GM18519 (cell line): ENCODE measurements around the gene PSMB5.

Experiments used
- ATAC-seq: cut with Tn5 transposase; IDR thresholded peaks from one replicate; pipeline ENCODE4 v1.9.1; 2021; ENCODE audit warnings: mild to moderate bottlenecking, moderate library complexity; ENCODE audit not compliant: unreplicated experiment, low FRiP score

The PSMB5 gene

DNA sequence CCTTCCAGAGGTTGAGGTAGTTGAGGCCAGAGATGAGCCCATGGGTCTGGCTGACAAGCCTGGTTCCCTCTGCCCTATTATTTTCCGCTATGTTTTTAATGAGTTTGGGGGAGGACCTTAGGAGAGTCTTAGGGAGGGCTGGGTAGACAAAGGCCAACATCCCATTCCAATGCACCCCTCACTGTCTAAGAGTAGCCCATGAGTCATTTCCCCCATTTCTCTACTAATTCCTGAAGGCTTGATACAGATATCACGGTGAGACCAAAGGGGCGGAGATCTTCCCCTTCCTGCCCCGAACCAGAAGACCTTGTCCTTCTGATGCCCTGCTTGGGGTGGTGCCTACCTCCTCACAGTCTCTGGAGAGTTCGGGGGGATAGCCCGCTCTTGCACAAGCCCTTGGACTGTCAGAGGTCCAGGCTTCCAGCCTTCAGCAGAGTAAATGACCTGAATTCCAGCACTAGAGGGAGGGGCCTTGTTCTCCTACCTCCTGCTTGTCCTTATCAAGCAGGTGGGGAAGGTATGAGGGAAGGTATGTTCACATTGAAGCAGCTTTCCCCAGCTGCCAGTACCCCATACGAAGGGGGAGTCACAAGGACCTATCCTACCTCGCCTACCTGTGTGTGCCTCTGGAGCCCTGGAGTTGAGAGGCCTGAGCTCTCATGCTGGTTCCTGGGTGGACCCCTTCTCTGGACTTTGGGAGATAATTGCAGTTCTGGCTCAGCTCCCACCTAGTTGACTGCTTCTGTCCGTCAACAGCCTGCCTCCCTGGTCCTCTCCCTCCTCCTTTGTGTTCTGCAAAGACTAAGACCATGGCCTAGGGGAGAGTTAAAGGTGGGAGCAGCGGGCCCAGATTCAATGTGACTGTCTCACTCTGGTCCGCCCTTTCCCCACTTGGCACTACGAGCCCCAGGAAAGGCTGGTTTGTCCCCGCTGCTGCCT is 11.0 kb upstream of the PSMB5 start:
- no peak for ATAC-seq

DNA sequence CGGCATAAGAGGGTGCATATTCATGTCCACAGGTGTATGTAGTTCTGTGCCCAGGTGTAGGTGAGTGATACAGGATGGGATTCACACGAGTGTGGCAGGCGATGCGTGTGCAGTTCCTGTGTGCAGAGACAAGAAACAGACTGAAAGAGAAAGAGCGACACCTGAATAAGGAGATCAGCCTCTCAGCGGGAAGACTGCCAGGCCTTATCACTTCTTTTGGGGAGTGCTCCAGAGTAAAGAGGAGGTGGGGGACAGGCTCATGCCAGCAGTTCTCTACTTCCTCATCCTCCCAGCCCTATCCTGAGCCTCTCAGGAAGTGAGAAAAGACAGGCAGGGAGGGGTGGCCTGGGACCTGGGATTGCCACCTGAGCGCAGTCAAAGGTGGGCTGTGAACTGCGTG is 10.1 kb upstream of the PSMB5 start:
- no peak for ATAC-seq

DNA sequence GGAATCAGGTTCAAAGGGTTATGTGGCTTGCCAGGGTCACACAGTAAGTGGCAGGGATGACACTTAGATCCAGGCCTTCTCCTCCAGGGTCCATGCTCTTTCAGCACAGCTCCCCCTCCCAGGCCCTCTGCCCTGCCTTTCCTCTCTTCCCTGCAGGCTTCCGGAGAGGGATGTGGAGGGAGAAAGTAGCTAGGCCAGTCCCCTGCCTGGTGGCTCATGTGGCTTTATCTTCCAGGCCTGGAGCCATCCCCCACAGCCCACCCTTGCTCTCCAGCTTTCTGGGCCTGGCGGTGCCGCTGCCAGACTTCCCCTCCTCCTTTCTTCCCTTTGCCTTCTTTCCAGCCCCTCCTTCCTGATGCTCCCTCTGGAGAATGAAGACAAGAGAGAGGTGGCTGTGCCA is 9.1 kb upstream of the PSMB5 start:
- no peak for ATAC-seq

DNA sequence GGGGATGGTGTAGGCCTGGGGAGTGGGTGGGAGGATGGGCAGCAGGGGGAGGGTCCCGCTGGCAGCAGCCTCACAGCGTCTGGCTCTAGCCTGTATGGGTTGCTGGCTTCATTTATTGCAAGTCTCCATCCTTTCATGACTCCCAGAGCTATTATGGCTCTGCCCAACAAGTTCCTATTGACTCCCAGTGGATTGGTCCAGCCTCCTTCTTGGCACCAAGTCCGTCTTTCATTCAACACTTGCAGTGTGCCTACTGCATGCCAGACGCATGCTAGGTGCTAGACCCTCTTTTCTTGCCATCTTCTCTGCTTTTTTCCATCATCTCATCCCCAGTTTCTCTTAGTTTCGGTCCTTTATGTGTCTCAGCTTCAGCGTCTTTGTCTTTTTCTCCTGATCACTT is 8.4 kb upstream of the PSMB5 start:
- ATAC-seq: no peak

DNA sequence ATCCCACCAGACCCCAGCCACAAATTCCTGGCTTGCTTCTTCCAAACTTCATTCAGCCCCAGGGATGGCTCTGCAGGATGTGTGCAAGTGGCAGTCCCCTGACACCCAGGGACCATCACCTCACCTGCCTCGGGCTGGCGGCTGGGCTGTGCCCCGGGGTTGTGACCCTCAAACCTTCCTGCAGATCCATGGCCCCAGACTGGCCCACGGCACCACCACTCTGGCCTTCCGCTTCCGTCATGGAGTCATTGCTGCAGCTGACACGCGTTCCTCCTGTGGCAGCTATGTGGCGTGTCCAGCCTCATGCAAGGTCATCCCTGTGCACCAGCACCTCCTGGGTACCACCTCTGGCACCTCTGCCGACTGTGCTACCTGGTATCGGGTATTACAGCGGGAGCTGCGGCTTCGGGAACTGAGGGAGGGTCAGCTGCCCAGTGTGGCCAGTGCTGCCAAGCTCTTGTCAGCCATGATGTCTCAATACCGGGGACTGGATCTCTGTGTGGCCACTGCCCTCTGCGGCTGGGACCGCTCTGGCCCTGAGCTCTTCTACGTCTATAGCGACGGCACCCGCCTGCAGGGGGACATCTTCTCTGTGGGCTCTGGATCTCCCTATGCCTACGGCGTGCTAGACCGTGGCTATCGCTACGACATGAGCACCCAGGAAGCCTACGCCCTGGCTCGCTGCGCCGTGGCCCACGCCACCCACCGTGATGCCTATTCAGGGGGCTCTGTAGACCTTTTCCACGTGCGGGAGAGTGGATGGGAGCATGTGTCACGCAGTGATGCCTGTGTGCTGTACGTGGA is 7.7 kb upstream of the PSMB5 start, which contains the start of gene PSMB11:
Gene PSMB11, plus strand, starts transcription at position 51 of the 804 bp plus-strand sequence. Its CDS starts 14 bp downstream, at position 65.
- no peak for ATAC-seq

DNA sequence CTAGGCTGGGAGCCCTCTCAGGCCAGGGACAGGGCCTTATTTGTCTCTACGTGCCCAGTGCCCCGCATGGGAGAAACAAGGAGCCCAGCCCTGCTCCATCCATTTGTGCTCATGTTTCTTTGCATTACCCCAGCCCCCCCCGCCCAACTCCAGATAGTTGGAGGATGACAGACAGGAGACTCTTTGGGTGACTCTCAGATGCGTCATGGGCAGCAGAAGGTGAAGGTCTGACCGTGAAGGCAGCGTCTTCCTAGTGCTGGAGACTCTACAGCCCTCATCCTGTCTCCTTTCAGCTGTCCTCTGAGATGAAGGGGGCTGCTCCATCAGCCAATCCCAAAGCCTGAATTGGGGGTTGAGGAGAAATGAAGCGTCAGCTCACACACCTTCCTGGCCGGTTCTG is 7.0 kb upstream of the PSMB5 start:
- no peak for ATAC-seq

DNA sequence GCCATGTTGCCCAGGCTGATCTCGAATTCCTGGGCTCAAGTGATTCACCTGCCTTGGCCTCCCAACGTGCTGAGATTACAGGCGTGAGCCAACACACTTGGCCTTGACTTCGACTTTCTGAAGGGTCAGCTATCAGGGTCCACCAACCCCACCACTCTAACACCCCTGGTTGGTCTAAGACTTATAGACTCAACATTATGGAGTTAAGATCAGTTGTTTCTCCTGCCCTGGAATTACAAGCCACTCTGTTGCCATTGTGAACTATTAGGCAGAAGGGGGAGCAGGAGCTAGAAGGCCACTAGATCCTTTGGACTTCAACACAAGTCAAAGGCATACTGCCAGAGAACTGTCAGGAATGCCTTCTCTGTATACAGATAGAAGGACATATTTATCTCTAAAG is 5.4 kb upstream of the PSMB5 start:
- ATAC-seq: no peak

DNA sequence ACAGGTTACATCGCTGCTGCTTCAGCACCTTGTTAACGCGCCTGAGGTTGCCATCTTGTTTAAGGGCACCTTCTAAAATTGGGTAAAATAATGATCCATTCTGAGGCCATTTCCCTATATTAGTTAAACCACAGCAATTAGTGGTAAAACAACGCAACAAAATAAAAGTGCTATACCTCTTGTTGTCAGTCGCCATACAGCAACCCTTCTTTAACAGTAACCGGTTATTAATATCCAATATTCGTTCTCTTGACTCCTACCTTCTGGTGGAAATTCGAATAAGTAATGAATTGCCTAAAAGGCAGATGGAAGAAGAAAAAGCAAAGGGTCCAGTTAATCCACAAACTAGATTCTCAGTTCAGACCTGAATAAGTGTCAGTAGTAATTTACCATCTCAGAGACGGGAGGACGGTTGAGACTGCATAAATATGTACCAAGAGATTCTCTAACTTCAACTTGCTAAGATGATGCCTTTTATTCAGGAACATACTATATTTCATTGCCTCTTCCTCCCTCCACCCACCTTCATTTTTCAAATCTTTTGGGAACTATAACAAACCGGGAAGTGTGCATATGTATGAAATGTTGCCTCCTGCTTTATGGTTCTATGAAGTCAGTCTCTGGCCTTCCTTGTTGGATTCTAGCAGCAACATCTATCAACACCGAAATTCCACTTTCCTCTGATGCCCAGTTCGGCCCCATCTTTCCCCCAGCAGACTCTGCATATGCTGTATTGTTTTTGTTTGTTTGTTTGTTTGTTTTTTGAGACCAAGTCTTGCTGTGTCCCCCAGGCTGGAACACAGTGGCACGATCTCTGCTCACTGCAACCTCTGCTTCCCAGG is 824 bp upstream of the PSMB5 start:
- ATAC-seq: no peak

DNA sequence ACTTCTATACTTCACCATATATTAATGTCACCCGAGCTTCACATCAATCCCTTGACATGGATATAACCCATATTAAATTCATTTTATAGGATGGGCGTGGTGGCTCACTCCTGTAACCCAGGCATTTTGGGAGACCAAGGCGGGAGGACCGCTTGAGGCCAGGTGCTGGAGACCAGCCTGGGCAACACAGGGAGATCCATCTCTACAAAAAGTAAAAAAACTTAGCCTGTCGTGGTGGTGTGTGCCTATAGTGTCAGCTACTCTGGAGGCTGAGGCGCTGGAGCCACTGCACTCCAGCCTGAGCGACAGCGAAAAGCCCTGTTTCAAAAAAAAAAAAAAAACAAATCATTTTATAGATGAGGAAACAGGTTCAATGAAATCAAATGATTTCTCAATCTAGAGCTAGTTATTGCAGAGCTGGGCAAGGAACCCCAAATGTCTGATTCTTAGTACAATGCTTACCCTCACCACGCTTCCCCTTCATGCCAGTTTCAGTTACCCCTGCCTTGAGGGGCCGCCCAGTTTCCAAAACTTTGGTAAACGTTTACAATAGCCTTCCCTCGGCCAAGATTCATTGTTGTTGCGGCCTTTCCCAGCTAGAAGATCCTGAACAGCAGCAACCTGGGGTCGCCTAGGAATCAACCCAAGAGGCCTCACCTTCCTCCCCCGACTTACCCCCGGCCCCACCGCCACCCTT is 751 bp downstream of the PSMB5 start:
- no peak for ATAC-seq

DNA sequence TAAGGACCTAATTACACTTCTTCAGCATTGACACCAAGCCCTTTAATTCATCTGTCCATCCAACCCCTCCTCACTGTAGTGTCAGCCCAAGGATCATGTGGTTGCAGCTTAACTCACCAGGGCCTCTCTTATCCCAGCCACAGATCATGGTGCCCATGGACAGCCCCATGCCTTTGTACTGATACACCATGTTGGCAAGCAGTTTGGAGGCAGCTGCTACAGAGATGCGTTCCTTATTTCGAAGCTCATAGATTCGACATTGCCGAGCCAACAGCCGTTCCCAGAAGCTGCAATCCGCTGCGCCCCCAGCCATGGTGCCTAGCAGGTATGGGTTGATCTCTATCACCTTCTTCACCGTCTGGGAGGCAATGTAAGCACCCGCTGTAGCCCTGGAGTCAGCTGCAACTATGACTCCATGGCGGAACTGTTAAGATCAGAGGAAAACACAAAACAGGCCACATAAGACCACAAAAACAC is 1.4 kb downstream of the PSMB5 start:
- ATAC-seq: no peak

DNA sequence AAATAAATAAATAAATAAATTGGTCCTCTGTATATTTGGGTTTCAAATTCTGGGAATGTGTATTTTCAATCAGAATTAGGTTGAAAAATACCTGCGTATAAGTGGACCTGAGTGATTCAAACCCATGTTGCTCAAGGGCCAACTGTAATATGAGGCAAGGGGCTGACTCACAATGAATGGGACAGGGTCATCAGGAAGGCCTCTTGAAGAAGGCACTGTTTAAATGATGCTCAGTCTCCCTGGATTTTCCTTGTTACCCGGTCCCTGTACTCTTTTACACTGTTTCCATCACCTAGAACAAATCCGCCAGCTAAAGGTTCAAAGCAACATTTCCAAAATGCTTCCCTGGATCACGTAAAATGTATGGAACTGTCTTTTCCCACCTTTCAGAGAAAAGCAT is 3.8 kb downstream of the PSMB5 start:
- no peak for ATAC-seq

DNA sequence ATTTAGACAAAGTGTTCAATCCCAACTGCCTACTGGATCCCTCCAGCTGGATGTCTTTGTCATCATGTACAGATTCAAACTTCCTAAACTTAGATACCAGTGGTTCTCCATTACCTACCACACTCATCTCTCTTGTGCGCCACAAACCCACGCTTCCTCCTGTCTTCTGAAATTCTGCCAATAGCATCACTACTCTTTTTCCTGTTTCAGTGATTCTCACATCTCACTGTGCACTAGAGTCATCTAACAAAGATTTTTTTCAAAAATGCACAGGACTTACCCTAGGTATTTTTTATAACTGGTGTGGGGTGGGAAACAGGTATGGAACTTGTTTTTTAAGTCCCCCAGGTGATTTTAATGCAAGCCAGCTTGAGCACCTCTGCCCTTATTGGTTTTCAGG is 5.9 kb downstream of the PSMB5 start:
- no peak for ATAC-seq

DNA sequence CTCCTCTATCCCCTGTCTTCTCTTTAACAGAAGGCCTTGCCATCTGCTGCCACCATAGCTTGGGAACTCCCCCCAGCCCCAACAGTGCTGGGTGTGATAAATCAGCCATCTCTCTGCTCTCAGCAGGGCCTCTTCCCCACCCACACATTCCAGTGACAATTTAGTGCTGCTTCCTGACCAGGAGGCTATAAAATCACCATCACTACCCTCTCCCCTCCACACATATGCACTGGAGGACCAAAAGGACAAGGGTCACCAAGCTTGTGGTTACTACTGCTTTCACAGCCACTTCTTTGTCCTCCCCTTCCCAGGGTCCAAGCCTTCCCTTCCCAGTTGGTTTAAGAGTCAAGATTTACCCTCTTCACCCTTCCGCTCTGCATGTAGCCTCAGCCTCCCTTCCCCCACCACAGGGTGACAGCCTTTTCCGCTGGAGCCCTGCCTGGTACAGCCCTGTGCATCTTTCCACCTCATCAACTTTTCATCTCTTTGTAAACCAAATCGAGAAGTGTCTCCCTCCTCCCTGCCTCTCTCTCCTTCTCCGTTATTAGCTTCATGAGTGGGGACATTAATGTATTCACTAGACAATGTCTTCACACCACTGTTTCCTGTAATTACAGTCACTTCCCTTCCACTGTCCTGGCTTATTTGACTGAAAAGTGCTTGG is 9.4 kb downstream of the PSMB5 start:
- ATAC-seq: no peak

DNA sequence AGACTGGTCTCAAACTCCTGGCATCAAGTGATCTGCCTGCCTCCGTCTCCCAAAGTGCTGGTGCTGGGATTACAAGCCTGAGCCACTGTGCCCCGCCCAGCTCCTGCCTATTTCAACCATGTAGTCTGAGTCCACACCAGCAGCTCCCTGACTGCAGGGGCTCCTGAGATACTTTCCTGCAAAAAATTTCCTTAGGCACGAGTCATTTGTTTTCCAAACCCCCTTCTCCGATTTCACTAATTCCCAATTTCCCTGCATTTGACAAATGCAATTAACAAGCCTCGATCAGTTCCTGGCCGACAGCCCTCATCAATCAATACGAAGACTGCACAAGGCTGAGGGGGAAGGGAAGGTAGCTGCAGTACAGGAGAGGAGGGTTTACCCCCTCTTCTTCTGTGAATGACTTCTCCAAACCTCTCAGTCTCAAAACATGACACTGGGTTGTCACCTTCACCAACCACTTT is 10.1 kb downstream of the PSMB5 start:
- ATAC-seq: no peak

DNA sequence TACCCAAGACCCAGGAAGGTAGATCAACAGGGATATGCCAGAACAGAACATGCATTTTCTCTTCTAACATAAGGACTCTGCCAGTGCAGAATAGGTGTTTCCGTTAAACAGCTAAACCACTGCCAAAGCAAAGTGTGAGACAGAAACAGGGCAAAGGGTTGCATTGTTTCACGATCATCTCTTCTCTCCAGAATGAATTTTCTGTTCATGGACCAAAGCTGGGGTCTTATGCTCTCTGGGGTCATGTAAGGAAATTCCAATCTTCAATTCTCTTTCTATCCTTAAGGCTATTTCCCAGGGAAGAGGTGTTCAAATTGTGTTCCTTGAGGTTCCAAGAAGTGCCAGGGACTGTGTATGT is 10.9 kb downstream of the PSMB5 start:
- no peak for ATAC-seq

DNA sequence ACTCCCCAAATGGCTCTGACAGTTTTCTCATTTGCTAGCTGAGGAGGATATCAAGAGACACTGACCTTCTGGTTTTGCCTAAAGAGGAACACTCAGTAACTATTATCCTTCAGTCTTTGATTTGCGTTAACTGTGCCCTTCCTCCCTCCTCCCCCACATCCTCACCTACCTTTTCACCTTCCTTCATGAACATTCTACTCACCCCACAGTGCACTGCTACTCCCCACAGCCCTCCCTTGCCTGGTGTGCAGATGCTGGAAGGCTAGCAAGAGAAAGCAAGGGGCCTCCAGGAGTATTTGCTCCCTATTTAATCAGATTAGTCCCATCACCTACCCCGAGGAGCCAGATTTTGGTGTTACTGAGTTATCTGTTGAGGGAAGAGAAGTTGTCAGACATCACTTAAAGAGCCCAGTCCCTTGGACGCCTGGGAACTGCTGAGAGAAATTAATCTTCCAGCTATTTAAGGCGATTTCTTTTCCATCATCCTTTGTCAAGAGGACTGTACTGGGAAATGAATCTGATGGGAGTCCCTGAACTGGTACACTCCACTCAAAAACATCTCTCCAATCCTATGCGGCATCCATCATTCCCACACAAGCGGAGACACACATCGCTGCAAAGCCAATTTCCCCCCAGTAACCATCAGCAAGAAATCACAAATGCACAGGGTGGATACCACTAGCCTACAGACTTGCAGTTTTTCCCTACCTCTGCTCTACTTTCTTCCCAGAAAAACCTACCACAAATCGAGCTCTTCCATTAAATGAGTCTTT is 11.5 kb downstream of the PSMB5 start:
- no peak for ATAC-seq

DNA sequence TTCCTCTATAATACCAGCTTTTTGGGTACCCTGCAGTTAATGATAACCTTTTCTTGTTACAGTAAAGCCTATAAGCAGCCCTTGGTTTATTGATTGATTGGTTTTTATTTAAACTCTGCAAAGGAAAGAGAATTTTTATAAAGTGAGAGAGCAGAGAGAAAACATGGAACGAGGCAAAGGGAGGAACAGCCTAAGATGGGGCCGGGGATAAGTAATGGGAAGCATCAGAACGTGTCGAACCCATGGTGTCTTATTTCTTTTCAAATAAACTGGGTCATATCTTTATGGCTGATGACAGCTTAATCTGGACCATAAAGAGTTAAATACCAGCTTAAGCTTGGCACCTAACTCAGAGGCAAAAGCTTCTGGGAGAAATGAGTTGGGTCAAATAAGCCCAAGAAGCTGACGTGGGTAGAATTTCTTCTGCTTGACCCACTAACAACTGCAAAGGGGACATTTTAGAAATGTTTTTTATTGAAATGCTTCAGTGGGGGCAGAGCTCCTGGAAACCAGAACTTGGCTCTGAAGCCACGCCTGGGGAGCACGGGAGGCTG is 12.7 kb downstream of the PSMB5 start:
- ATAC-seq: no peak

DNA sequence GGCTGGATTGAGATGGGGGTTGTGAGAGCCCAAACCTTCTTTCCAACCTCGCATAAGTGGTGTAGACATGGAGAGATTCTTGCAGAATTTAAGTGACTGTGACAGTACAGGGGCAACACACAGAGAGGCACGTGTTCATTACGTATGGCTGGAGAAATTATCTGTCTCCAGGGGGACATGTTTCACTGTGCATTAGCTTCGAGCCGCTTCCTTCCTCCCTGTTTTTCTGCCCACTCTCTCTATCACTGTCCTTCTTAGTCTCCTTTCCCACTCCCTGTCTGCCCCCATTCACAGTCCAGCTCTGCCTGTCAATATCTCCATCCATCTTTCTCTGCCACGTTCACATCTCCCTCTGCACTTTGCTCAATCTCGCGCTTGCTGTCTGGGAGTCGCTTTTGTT is 13.3 kb downstream of the PSMB5 start:
- ATAC-seq: no peak
